ENCODE results near the gene PTPN23. TPM values are rescaled to one million over a fixed set of nuclear protein-coding genes. Genes with fewer than 3 reads are reported as not detected.

PTPN23 gene
- total RNA-seq, 6 experiments from 2014 or later = 43.1 to 50.0 (median 48.6) TPM

DNA sequence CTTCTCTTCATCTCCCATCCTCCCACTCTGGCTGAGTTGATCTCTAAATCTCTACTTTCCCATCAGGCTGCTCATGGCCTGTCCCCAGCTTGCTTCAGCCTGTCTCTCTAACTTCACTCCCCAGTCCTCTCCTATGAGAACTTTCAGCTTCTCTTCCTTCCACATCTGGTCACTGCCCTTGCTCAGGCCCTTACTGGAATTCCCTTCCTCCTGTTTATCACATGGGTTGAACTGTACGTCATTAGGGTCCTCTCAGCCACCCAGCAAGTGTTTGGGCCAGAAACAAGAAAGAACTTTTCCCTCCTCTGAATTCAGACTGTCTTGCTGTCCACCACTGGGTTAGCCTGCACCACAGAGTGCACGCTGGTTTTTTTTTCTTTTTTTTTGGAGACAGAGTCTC, 5.0 kb downstream of the PTPN23 start:
- TF ChIP-seq, protein P1, sequence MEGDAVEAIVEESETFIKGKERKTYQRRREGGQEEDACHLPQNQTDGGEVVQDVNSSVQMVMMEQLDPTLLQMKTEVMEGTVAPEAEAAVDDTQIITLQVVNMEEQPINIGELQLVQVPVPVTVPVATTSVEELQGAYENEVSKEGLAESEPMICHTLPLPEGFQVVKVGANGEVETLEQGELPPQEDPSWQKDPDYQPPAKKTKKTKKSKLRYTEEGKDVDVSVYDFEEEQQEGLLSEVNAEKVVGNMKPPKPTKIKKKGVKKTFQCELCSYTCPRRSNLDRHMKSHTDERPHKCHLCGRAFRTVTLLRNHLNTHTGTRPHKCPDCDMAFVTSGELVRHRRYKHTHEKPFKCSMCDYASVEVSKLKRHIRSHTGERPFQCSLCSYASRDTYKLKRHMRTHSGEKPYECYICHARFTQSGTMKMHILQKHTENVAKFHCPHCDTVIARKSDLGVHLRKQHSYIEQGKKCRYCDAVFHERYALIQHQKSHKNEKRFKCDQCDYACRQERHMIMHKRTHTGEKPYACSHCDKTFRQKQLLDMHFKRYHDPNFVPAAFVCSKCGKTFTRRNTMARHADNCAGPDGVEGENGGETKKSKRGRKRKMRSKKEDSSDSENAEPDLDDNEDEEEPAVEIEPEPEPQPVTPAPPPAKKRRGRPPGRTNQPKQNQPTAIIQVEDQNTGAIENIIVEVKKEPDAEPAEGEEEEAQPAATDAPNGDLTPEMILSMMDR (IDR thresholded peaks at IDR 0.05) = no peak
- Mint-ChIP-seq H3K9me3 (no peaks in the 10 kb centered on the region), H3K4me3 (no peak overlapping the region), H3K27me3 (ENCODE audit: insufficient read depth) (peaks cover 2% of the 10 kb centered on the region; the same call in 1 of the 2 replicates), H3K4me1 (ENCODE audit: low read depth) (peaks cover 43% of the 10 kb centered on the region), H3K36me3 (ENCODE audit: low read depth) (peaks cover 19% of the 10 kb centered on the region), H3K27ac (peak overlapping the region; percentile 29; the same call in 1 of the 2 replicates)
- no peak for DNase-seq

DNA sequence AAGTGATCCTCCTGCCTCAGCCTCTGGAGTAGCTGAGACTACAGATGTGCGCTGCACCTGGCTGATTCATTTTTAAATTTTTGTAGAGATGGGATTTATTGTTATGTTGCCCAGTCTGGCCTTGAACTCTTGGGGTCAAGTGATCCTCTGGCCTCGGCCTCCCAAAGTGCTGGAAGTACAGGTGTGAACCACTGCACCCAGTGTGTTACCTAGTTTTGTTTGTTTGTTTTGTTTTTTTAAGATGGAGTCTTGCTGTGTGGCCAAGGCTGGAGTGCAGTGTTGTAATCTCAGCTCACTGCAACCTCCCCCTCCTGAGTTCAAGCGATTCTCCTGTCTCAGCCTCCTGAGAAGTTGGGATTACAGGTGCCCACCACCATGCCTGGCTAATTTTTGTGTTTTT, 12.1 kb downstream of the PTPN23 start:
- Mint-ChIP-seq H3K4me3 (no peak overlapping the region), H3K4me1 (ENCODE audit: low read depth) (peaks cover 40% of the 10 kb centered on the region), H3K9me3 (no peaks in the 10 kb centered on the region), H3K27ac (peak overlapping the region; percentile 18; the same call in 1 of the 2 replicates), H3K27me3 (ENCODE audit: insufficient read depth) (no peaks in the 10 kb centered on the region), H3K36me3 (ENCODE audit: low read depth) (peaks cover 6% of the 10 kb centered on the region; the same call in 1 of the 2 replicates)
- DNase-seq = no peak
- TF ChIP-seq, protein P1 (IDR thresholded peaks at IDR 0.05) = no peak

DNA sequence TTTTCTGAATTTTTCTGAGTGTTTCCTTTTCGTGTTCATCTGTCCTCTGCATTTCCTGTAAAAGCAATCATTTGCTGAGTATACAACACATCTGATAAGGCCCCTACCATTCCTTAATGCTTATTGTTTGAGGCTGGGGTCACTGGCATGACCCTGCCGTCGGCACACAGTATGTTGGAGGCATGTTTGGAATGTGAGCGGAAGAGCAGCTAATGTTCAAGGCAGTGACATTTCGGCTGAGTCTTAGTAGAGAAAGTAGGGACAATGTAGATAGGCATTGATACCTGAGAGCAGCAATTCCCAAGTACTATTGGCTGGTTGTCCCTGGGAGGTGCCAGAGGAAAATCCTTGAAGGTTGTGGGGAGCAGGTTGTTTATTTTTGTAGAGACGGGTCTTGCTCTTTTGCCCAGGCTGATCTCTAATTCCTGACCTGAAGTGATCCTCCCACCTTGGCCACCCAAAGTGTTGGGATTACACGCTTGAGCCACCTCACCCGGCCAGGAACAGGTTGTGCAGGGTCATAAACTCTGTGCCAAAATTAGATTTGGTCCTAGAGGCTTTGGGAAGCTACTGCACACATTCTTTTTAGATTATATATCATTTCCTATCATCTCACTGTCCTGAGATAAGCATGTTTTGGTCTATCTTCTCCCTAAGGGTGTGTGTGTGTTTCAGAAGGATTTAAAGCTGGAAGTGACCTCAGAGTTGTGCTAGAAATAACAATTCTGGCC, 13.5 kb downstream of the PTPN23 start:
- peaks cover 53% of the 10 kb centered on the region for H3K4me1 Mint-ChIP-seq (ENCODE audit: low read depth)
- peak overlapping the region; percentile 68 for H3K4me3 Mint-ChIP-seq
- H3K36me3 Mint-ChIP-seq (ENCODE audit: low read depth) = peaks cover 6% of the 10 kb centered on the region; the same call in 1 of the 2 replicates
- H3K27ac Mint-ChIP-seq = peak overlapping the region; percentile 63
- DNase-seq = peak; percentile 25
- H3K27me3 Mint-ChIP-seq (ENCODE audit: insufficient read depth) = no peaks in the 10 kb centered on the region
- no peaks in the 10 kb centered on the region for H3K9me3 Mint-ChIP-seq
- TF ChIP-seq, protein P1 (IDR thresholded peaks at IDR 0.05) = peak; percentile 57

DNA sequence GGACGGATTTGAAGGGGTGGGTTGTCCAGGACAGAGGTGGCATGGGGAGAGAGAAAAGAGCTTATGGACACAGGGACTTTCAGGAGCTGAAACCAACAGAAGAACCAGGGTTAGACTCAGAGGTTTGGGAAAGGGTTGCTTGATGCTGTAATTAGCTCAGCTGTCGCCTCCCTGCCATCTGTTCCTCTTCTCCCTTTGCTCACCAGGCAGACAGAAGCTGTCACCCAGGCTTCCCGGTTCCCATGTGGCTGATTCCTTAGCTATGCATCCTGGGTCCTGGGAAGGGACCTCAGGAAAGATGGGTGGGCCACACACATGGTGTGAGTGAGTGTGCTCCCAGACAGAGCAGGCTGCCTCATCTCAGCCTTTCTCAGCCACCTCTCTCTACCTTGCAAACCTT, 14.1 kb downstream of the PTPN23 start:
- peaks cover 6% of the 10 kb centered on the region; the same call in 1 of the 2 replicates for H3K36me3 Mint-ChIP-seq (ENCODE audit: low read depth)
- peak overlapping the region; percentile 68; the same call in 1 of the 2 replicates for H3K4me3 Mint-ChIP-seq
- H3K27ac Mint-ChIP-seq = peak overlapping the region; percentile 63
- DNase-seq = no peak
- TF ChIP-seq, protein P1 (IDR thresholded peaks at IDR 0.05) = no peak
- H3K9me3 Mint-ChIP-seq = no peaks in the 10 kb centered on the region
- peaks cover 59% of the 10 kb centered on the region for H3K4me1 Mint-ChIP-seq (ENCODE audit: low read depth)
- H3K27me3 Mint-ChIP-seq (ENCODE audit: insufficient read depth) = no peaks in the 10 kb centered on the region

DNA sequence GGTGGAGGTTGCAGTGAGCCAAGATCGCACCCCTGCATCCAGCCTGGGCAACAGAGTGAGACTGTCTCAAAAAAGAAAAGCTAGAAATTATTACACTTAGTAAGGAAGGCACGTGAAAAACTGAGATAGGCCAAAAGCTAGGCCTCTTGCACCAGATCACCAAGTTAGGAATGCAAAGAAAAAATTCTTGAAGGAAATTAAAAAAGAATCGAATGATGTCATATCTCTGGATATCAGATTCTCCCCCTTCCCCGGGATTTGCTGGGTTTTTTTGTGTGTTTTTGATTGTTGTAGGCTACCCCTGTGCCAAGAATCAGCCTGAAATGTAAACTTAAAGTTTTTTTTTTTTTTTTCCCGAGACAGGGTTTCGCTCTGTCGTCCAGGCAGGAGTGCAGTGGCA, 17.4 kb downstream of the PTPN23 start:
- Mint-ChIP-seq H3K36me3 (ENCODE audit: low read depth) (peaks cover 6% of the 10 kb centered on the region; the same call in 1 of the 2 replicates), H3K9me3 (no peaks in the 10 kb centered on the region), H3K4me1 (ENCODE audit: low read depth) (peaks cover 51% of the 10 kb centered on the region), H3K27ac (no peak overlapping the region; the same call in 1 of the 2 replicates), H3K27me3 (ENCODE audit: insufficient read depth) (peaks cover 2% of the 10 kb centered on the region; the same call in 1 of the 2 replicates), H3K4me3 (no peak overlapping the region)
- TF ChIP-seq, protein P1 (IDR thresholded peaks at IDR 0.05) = no peak
- no peak for DNase-seq

Measured in HFFc6 (cell line).